ENCODE measurements around the gene FANCE. TPM values are rescaled to one million over a fixed set of nuclear protein-coding genes. Genes with fewer than 3 reads are reported as not detected.

Gene FANCE
- total and polyA plus RNA-seq, 8 donors: 5.4 to 13.7 (median 11.6) TPM

- intact Hi-C loops (cut with DNase I): no loop called here
- peaks cover 0 to 37% of the 10 kb centered on the region in 2 donors for H3K27me3 ChIP-seq
- no peak for TF ChIP-seq CTCF (IDR thresholded peaks at IDR 0.05)
- H3K4me1 ChIP-seq: peaks cover 32 to 88% of the 10 kb centered on the region in 2 donors
- H3K36me3 ChIP-seq: no peaks in the 10 kb centered on the region
- H3K9me3 ChIP-seq: no peaks in the 10 kb centered on the region
- ATAC-seq: peak; percentile 2
- DNase-seq: peak in 3 of 4 donors; percentile 70 to 85 (median 80)
- no peak overlapping the region for H3K4me3 ChIP-seq
- H3K27ac ChIP-seq: peak overlapping the region; percentile 18 to 51
Observed at GRCh38 chr6:35489995-35490791, 38.1 kb downstream of the FANCE start.

GRCh38 chr6:35490821-35491557 is 38.9 kb downstream of the FANCE start:
- Histone ChIP-seq H3K4me1 (peaks cover 25 to 88% of the 10 kb centered on the region in 2 donors), H3K36me3 (no peaks in the 10 kb centered on the region), H3K27ac (no peak overlapping the region), H3K4me3 (no peak overlapping the region), H3K27me3 (peaks cover 0 to 45% of the 10 kb centered on the region in 2 donors), H3K9me3 (no peaks in the 10 kb centered on the region)
- ATAC-seq (no peak), DNase-seq (no peak)
- no peak for TF ChIP-seq CTCF (IDR thresholded peaks at IDR 0.05)
- intact Hi-C loops (cut with DNase I): no loop called here

- peaks cover 18 to 82% of the 10 kb centered on the region in 2 donors for H3K4me1 ChIP-seq
Observed at GRCh38 chr6:35491558-35492257, 39.6 kb downstream of the FANCE start.

GRCh38 chr6:35492258-35492973 is 40.3 kb downstream of the FANCE start:
- Histone ChIP-seq H3K4me3 (no peak overlapping the region), H3K9me3 (no peaks in the 10 kb centered on the region), H3K27ac (no peak overlapping the region), H3K36me3 (no peaks in the 10 kb centered on the region), H3K4me1 (peaks cover 15 to 77% of the 10 kb centered on the region in 2 donors), H3K27me3 (peaks cover 0 to 58% of the 10 kb centered on the region in 2 donors)
- intact Hi-C loops (cut with DNase I): no loop called here
- DNase-seq: peak in 1 of 4 donors; percentile 79
- ATAC-seq: no peak
- TF ChIP-seq CTCF (IDR thresholded peaks at IDR 0.05): no peak

More at GRCh38 chr6:35491558-35492257, 39.6 kb downstream of the FANCE start:
- no peak for TF ChIP-seq CTCF (IDR thresholded peaks at IDR 0.05)
- no peaks in the 10 kb centered on the region for H3K9me3 ChIP-seq
- no peaks in the 10 kb centered on the region for H3K36me3 ChIP-seq
- no peak overlapping the region for H3K27ac ChIP-seq
- intact Hi-C loops (cut with DNase I): no loop called here
- H3K4me3 ChIP-seq: no peak overlapping the region
- ATAC-seq: no peak
- DNase-seq: peak in 1 of 4 donors; percentile 60
- H3K27me3 ChIP-seq: peaks cover 0 to 53% of the 10 kb centered on the region in 2 donors

All from left lung (tissue), 10 donors.